Ishikawa (cell line): Measurements from ENCODE around the gene ANKRD55.

ENCODE experiments used
- CEBPB ChIP-seq: IDR thresholded peaks from 2 replicates; pipeline ENCODE4 v1.6.1; 2012
- CREB1 ChIP-seq: IDR thresholded peaks from 2 replicates; pipeline ENCODE4 v1.6.1; 2012; ENCODE audit warnings: low read depth
- EGR1 ChIP-seq: IDR thresholded peaks from 2 replicates; pipeline ENCODE4 v1.6.1; 2012
- EP300 ChIP-seq: IDR thresholded peaks from 2 replicates; pipeline ENCODE4 v1.6.1; 2012; ENCODE audit warnings: borderline replicate concordance
- FOXM1 ChIP-seq: IDR thresholded peaks from 2 replicates; pipeline ENCODE4 v1.6.1; 2012; ENCODE audit warnings: low read depth, borderline replicate concordance
- MAX ChIP-seq: IDR thresholded peaks from 2 replicates; pipeline ENCODE4 v1.6.1; 2012
- RAD21 ChIP-seq: IDR thresholded peaks from 2 replicates; pipeline ENCODE4 v1.6.1; 2012; ENCODE audit warnings: low read depth
- REST ChIP-seq: IDR thresholded peaks from 2 replicates; pipeline ENCODE4 v1.6.1; 2012; ENCODE audit warnings: low read depth, mild to moderate bottlenecking
- TAF1 ChIP-seq: IDR thresholded peaks from 2 replicates; pipeline ENCODE4 v1.6.1; 2012; ENCODE audit warnings: low read depth, mild to moderate bottlenecking
- TCF12 ChIP-seq: IDR thresholded peaks from 2 replicates; pipeline ENCODE4 v1.6.1; 2012; ENCODE audit warnings: low read depth
- TEAD4 ChIP-seq: IDR thresholded peaks from 2 replicates; pipeline ENCODE4 v1.6.1; 2012
- YY1 ChIP-seq: IDR thresholded peaks from 2 replicates; pipeline ENCODE4 v1.6.1; 2012; ENCODE audit warnings: low read depth
- ZBTB7A ChIP-seq: IDR thresholded peaks from 2 replicates; pipeline ENCODE4 v1.6.1; 2012; ENCODE audit warnings: low read depth

- no peak for TF ChIP-seq YY1
- TF ChIP-seq EGR1 = no peak
- no peak for TF ChIP-seq ZBTB7A
- TF ChIP-seq EP300 = no peak
- no peak for TF ChIP-seq RAD21
- TF ChIP-seq TAF1 = no peak
- no peak for TF ChIP-seq MAX
- no peak for TF ChIP-seq CEBPB
- TF ChIP-seq REST = no peak
- TF ChIP-seq TCF12 = no peak
- TF ChIP-seq TEAD4 = no peak
- no peak for TF ChIP-seq CREB1
- TF ChIP-seq FOXM1 = no peak
These were observed 176.3 kb downstream of the ANKRD55 start for GRCh38 chr5:56056875-56057274.
